HEK293 (cell line): ENCODE measurements around the gene FHAD1.

Experiments
- FEZF1 ChIP-seq: fragments of 450-650 bp; formaldehyde crosslinking; IDR thresholded peaks from 2 replicates; pipeline ENCODE4 v1.5.1; 2016; ENCODE audit warnings: missing biosample characterization, missing genetic modification characterization
- KLF9 ChIP-seq: fragments of 450-650 bp; formaldehyde crosslinking; IDR thresholded peaks from 2 replicates; pipeline ENCODE4 v1.5.1; 2016; ENCODE audit warnings: missing biosample characterization, missing genetic modification characterization, low read depth
- MEIS1 ChIP-seq: sonication (generic); formaldehyde crosslinking; IDR thresholded peaks from 2 replicates; pipeline ENCODE4 v1.8.1; 2022; ENCODE audit warnings: missing genetic modification reagents, mild to moderate bottlenecking, borderline replicate concordance
- MYNN ChIP-seq: fragments of 450-650 bp; formaldehyde crosslinking; IDR thresholded peaks from 2 replicates; pipeline ENCODE4 v1.5.1; 2016; ENCODE audit warnings: missing biosample characterization, missing genetic modification characterization, borderline replicate concordance
- SP7 ChIP-seq: fragments of 450-650 bp; formaldehyde crosslinking; IDR thresholded peaks from 2 replicates; pipeline ENCODE4 v1.5.1; 2016; ENCODE audit warnings: missing biosample characterization, missing genetic modification characterization
- ZBTB10 ChIP-seq: fragments of 450-650 bp; formaldehyde crosslinking; IDR thresholded peaks from 2 replicates; pipeline ENCODE4 v1.5.1; 2016; ENCODE audit warnings: missing biosample characterization, missing genetic modification characterization
- ZBTB26 ChIP-seq: fragments of 450-650 bp; formaldehyde crosslinking; optimal IDR thresholded peaks from 2 replicates; pipeline ENCODE3; 2016; ENCODE audit warnings: missing biosample characterization, mild to moderate bottlenecking, missing genetic modification characterization
- ZBTB8A ChIP-seq: fragments of 450-650 bp; formaldehyde crosslinking; IDR thresholded peaks from 2 replicates; pipeline ENCODE4 v1.5.1; 2016; ENCODE audit warnings: missing biosample characterization, missing genetic modification characterization
- ZFHX2 ChIP-seq: fragments of 450-650 bp; formaldehyde crosslinking; conservative IDR thresholded peaks from 2 replicates; pipeline ENCODE4 v1.5.1; 2016; ENCODE audit warnings: missing biosample characterization, missing genetic modification characterization
- ZIC2 ChIP-seq: fragments of 450-650 bp; formaldehyde crosslinking; IDR thresholded peaks from 2 replicates; pipeline ENCODE4 v1.5.1; 2016; ENCODE audit warnings: missing biosample characterization, missing genetic modification characterization
- ZNF112 ChIP-seq: fragments of 450-650 bp; formaldehyde crosslinking; IDR thresholded peaks from 2 replicates; pipeline ENCODE4 v1.5.0; 2017; ENCODE audit warnings: missing biosample characterization, missing genetic modification characterization
- ZNF114 ChIP-seq: fragments of 450-650 bp; formaldehyde crosslinking; IDR thresholded peaks from 2 replicates; pipeline ENCODE4 v1.5.0; 2017; ENCODE audit warnings: missing biosample characterization, missing genetic modification characterization
- ZNF140 ChIP-seq: fragments of 450-650 bp; formaldehyde crosslinking; IDR thresholded peaks from 2 replicates; pipeline ENCODE4 v1.5.1; 2016; ENCODE audit warnings: missing biosample characterization, missing genetic modification characterization
- ZNF335 ChIP-seq: fragments of 450-650 bp; formaldehyde crosslinking; conservative IDR thresholded peaks from 2 replicates; pipeline ENCODE4 v1.5.1; 2016; ENCODE audit warnings: missing biosample characterization, missing genetic modification characterization
- ZNF433 ChIP-seq: fragments of 450-650 bp; formaldehyde crosslinking; IDR thresholded peaks from 2 replicates; pipeline ENCODE4 v1.5.1; 2016; ENCODE audit warnings: missing biosample characterization, missing genetic modification characterization, low read depth
- ZNF521 ChIP-seq: fragments of 450-650 bp; formaldehyde crosslinking; IDR thresholded peaks from 2 replicates; pipeline ENCODE4 v1.5.1; 2017; ENCODE audit warnings: missing biosample characterization, mild to moderate bottlenecking, missing genetic modification characterization
- ZNF555 ChIP-seq: fragments of 450-650 bp; formaldehyde crosslinking; conservative IDR thresholded peaks from 2 replicates; pipeline ENCODE4 v1.5.1; 2017; ENCODE audit warnings: missing biosample characterization, mild to moderate bottlenecking, missing genetic modification characterization, inconsistent platforms
- ZNF560 ChIP-seq: fragments of 450-650 bp; formaldehyde crosslinking; IDR thresholded peaks from 2 replicates; pipeline ENCODE4 v1.5.1; 2017; ENCODE audit warnings: missing biosample characterization, missing genetic modification characterization, borderline replicate concordance
- ZNF580 ChIP-seq: fragments of 450-650 bp; formaldehyde crosslinking; IDR thresholded peaks from 2 replicates; pipeline ENCODE4 v1.5.1; 2016; ENCODE audit warnings: missing biosample characterization, missing genetic modification characterization
- ZNF626 ChIP-seq: fragments of 450-650 bp; sonication (Bioruptor Pico); formaldehyde crosslinking; IDR thresholded peaks from 2 replicates; pipeline ENCODE4 v1.5.1; 2018; ENCODE audit warnings: missing biosample characterization, missing genetic modification characterization, inconsistent platforms
- ZNF660 ChIP-seq: fragments of 450-650 bp; IDR thresholded peaks from 2 replicates; pipeline ENCODE4 v1.5.1; 2018; ENCODE audit warnings: missing biosample characterization, mild to moderate bottlenecking, missing genetic modification characterization
- ZNF701 ChIP-seq: fragments of 450-650 bp; formaldehyde crosslinking; IDR thresholded peaks from 2 replicates; pipeline ENCODE4 v1.5.1; 2016; ENCODE audit warnings: missing biosample characterization, missing genetic modification characterization
- ZNF76 ChIP-seq: fragments of 450-650 bp; formaldehyde crosslinking; IDR thresholded peaks from 2 replicates; pipeline ENCODE4; 2016; ENCODE audit warnings: low read depth, missing biosample characterization, missing genetic modification characterization, borderline replicate concordance
- ZNF785 ChIP-seq: fragments of 450-650 bp; formaldehyde crosslinking; IDR thresholded peaks from 2 replicates; pipeline ENCODE4 v1.5.1; 2016; ENCODE audit warnings: missing biosample characterization, missing genetic modification characterization
- ZNF792 ChIP-seq: fragments of 450-650 bp; formaldehyde crosslinking; IDR thresholded peaks from 2 replicates; pipeline ENCODE4 v1.5.1; 2016; ENCODE audit warnings: missing biosample characterization, missing genetic modification characterization
- ZSCAN4 ChIP-seq: fragments of 450-650 bp; formaldehyde crosslinking; IDR thresholded peaks from 2 replicates; pipeline ENCODE4 v1.5.1; 2017; ENCODE audit warnings: missing biosample characterization, missing genetic modification characterization
- ZXDB ChIP-seq: fragments of 450-650 bp; formaldehyde crosslinking; IDR thresholded peaks from 2 replicates; pipeline ENCODE4 v1.5.1; 2016; ENCODE audit warnings: missing biosample characterization, missing genetic modification characterization
- TF ChIP-seq, protein P1 (sequence below): fragments of 450-650 bp; formaldehyde crosslinking; IDR thresholded peaks from 2 replicates; pipeline ENCODE4 v1.5.1; 2016; ENCODE audit warnings: missing biosample characterization, missing genetic modification characterization
- TF ChIP-seq, protein P2 (sequence below): fragments of 450-650 bp; formaldehyde crosslinking; IDR thresholded peaks from 2 replicates; pipeline ENCODE4 v1.5.1; 2016; ENCODE audit warnings: missing biosample characterization, missing genetic modification characterization
- TF ChIP-seq, protein P3 (sequence below): fragments of 450-650 bp; formaldehyde crosslinking; IDR thresholded peaks from 2 replicates; pipeline ENCODE4 v1.5.1; 2017; ENCODE audit warnings: missing biosample characterization, missing genetic modification characterization

Gene FHAD1

GRCh38 chr1:15435239-15436077, 188.4 kb downstream of the FHAD1 start (continued):
- TF ChIP-seq, protein P1, sequence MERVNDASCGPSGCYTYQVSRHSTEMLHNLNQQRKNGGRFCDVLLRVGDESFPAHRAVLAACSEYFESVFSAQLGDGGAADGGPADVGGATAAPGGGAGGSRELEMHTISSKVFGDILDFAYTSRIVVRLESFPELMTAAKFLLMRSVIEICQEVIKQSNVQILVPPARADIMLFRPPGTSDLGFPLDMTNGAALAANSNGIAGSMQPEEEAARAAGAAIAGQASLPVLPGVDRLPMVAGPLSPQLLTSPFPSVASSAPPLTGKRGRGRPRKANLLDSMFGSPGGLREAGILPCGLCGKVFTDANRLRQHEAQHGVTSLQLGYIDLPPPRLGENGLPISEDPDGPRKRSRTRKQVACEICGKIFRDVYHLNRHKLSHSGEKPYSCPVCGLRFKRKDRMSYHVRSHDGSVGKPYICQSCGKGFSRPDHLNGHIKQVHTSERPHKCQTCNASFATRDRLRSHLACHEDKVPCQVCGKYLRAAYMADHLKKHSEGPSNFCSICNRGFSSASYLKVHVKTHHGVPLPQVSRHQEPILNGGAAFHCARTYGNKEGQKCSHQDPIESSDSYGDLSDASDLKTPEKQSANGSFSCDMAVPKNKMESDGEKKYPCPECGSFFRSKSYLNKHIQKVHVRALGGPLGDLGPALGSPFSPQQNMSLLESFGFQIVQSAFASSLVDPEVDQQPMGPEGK, result no peak
- TF ChIP-seq KLF9 (tag by site-specific recombination) (no peak), ZNF555 (no peak), ZNF335 (no peak), ZBTB8A (tag by site-specific recombination) (no peak), ZFHX2 (tag by site-specific recombination) (peak; percentile 26; the same call in 1 of the 2 replicates), MEIS1 (no peak), ZXDB (no peak), ZNF580 (tag by site-specific recombination) (no peak), ZNF785 (tag by site-specific recombination) (0 out of 2 replicates have a peak, but pooled peaks have one; percentile 57), ZNF660 (tag by site-specific recombination) (no peak), ZNF560 (tag by site-specific recombination) (no peak), ZNF521 (tag by site-specific recombination) (no peak), MYNN (tag by site-specific recombination) (no peak), ZBTB26 (tag by site-specific recombination) (peak; percentile 13), ZNF140 (no peak), ZNF112 (tag by site-specific recombination) (no peak), SP7 (tag by site-specific recombination) (no peak), ZSCAN4 (tag by site-specific recombination) (peak; percentile 100), ZIC2 (tag by site-specific recombination) (no peak), ZNF701 (tag by site-specific recombination) (no peak), ZNF76 (tag by site-specific recombination) (no peak), ZBTB10 (tag by site-specific recombination) (no peak), ZNF433 (tag by site-specific recombination) (no peak), ZNF792 (tag by site-specific recombination) (no peak), ZNF626 (tag by site-specific recombination) (no peak), ZNF114 (tag by site-specific recombination) (no peak), FEZF1 (no peak)
- TF ChIP-seq, protein P2, sequence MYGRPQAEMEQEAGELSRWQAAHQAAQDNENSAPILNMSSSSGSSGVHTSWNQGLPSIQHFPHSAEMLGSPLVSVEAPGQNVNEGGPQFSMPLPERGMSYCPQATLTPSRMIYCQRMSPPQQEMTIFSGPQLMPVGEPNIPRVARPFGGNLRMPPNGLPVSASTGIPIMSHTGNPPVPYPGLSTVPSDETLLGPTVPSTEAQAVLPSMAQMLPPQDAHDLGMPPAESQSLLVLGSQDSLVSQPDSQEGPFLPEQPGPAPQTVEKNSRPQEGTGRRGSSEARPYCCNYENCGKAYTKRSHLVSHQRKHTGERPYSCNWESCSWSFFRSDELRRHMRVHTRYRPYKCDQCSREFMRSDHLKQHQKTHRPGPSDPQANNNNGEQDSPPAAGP (tag by site-specific recombination), result no peak
- TF ChIP-seq, protein P3, sequence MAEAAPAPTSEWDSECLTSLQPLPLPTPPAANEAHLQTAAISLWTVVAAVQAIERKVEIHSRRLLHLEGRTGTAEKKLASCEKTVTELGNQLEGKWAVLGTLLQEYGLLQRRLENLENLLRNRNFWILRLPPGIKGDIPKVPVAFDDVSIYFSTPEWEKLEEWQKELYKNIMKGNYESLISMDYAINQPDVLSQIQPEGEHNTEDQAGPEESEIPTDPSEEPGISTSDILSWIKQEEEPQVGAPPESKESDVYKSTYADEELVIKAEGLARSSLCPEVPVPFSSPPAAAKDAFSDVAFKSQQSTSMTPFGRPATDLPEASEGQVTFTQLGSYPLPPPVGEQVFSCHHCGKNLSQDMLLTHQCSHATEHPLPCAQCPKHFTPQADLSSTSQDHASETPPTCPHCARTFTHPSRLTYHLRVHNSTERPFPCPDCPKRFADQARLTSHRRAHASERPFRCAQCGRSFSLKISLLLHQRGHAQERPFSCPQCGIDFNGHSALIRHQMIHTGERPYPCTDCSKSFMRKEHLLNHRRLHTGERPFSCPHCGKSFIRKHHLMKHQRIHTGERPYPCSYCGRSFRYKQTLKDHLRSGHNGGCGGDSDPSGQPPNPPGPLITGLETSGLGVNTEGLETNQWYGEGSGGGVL (tag by site-specific recombination), result no peak
